NCI-H1436 treated with DMSO at 0.1 percent for 48 hours (cell line): ENCODE measurements around the gene NFXL1.
"Not testable (repeated sequence)": the region's sequence is repeated elsewhere in the genome, so short reads cannot be mapped to it uniquely, and the experiment has no call there.

Experiments
- DNase-seq: peaks from one replicate; lab custom pipeline; 2025; lab: John Stamatoyannopoulos, UW

NFXL1 gene

GRCh38 chr4:47914220-47914925, at the start of gene NFXL1:
Gene NFXL1, minus strand, starts transcription at chr4:47914583. Its CDS starts 380 bp downstream, at chr4:47914203.
- DNase-seq, result peak; percentile 77

- no peak for DNase-seq
Measured at GRCh38 chr4:47954677-47955076, 40.3 kb upstream of the NFXL1 start.

GRCh38 chr4:47954245-47954644, 39.9 kb upstream of the NFXL1 start:
- no peak for DNase-seq

GRCh38 chr4:47945930-47946726, 31.7 kb upstream of the NFXL1 start:
- DNase-seq, result no peak

- DNase-seq, result no peak
Measured at GRCh38 chr4:47942081-47942819, 27.9 kb upstream of the NFXL1 start.

- DNase-seq, result no peak
Measured at GRCh38 chr4:47939456-47939855, 25.1 kb upstream of the NFXL1 start.

GRCh38 chr4:47936336-47936735, 22.0 kb upstream of the NFXL1 start:
- DNase-seq, result no peak

- DNase-seq, result no peak
Measured at GRCh38 chr4:47933840-47934239, 19.5 kb upstream of the NFXL1 start.

GRCh38 chr4:47930971-47931804, 16.8 kb upstream of the NFXL1 start:
- DNase-seq, result no peak

GRCh38 chr4:47929682-47930201, 15.4 kb upstream of the NFXL1 start:
- DNase-seq, result no peak

- no peak for DNase-seq
Measured at GRCh38 chr4:47926667-47927258, 12.4 kb upstream of the NFXL1 start.

- not testable (repeated sequence) for DNase-seq
Measured at GRCh38 chr4:47923261-47923608, 8.9 kb upstream of the NFXL1 start.

GRCh38 chr4:47922436-47923260, 8.3 kb upstream of the NFXL1 start:
- not testable (repeated sequence) for DNase-seq

- not testable (repeated sequence) for DNase-seq
Measured at GRCh38 chr4:47917163-47917562, 2.8 kb upstream of the NFXL1 start.

- DNase-seq, result no peak
Measured at GRCh38 chr4:47915378-47915777, 995 bp upstream of the NFXL1 start.

GRCh38 chr4:47914926-47915237, 499 bp upstream of the NFXL1 start:
- DNase-seq, result no peak

- DNase-seq, result no peak
Measured at GRCh38 chr4:47913861-47914219, 543 bp downstream of the NFXL1 start.

- DNase-seq, result no peak
Measured at GRCh38 chr4:47913330-47913729, 1.1 kb downstream of the NFXL1 start.

GRCh38 chr4:47907089-47907646, 7.2 kb downstream of the NFXL1 start:
- DNase-seq, result no peak

GRCh38 chr4:47899639-47900038, 14.7 kb downstream of the NFXL1 start:
- no peak for DNase-seq
